Measurements from ENCODE around the gene GPR183.

GPR183 gene

DNA sequence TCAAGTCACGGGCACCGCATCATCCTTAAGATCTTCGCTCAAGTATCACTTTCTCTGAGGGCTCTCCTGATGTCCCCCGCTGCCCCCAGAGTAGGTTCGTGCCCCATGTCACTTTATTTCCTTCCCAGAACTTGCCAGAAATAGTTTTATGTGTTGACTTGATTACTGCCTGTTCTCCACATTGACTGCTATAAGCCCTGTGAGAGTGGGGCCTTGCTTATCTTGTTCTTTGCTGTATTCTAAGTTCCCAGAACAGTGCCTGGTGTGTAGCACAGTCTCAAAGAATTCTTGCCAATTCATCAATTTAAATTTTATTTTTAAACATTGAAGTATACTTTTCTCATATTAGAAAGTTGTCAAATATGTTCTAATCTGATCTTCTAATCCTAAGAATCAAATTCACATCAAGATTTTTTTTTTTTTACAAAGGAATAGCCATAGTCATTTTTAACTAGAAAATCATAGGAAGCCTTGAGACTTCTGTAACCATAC lies 32.1 kb upstream of the GPR183 start:
- no peak for DNase-seq

DNA sequence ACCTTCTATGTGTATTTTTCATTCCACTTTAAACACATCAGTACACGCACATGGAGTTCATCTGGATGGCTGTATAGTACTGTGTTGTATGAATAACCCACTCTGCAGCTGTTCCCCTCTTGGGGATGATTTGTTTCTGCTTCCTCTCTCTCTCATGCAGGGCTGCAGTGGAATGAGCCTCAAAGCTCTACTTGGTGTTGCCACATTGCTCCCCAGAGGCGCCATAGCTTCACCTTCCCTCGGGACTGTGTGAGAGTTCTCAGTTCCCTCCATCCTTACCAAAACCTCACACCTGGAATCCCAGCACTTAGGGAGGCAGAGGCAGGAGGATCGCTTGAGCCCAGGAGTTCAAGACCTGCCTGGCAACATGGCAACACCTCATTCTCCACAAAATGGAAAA lies 28.4 kb upstream of the GPR183 start:
- no peak for DNase-seq

DNA sequence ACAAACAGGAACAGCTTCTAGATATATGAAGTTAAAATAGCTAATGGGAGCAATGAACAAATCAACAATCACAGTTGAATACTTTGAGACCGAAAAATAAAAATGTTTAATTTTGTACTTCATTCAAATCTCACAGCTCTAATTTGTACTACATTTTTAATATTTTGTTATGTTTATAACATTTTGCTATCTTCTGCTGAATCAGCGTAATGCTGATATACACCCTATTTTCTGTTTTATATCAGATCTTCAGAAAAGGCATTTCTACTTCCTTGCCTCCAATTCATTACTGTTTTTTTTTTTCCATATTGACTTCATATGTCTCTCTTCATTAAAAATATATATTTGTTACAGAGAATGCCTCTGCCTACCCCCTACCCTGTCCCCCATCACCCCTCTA lies 27.9 kb upstream of the GPR183 start:
- DNase-seq: no peak

DNA sequence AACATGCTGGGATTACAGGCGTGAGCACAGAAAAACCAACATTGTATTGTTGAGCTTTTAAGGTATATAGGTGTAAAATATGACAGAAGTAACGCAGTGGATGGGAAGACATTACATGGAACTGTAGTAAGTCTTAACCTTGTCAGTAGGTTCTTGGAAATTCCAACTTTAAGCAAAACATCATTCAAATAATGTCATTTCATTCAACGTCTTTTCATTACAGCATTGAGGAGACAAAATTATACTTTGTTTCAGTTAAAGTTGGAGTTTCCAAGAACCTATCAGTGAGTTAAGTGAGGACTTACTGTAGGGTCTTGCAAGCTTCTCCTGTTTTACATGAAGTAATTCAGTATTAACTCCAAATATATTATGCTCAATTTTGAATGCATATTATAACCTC lies 27.0 kb upstream of the GPR183 start:
- no peak for DNase-seq

DNA sequence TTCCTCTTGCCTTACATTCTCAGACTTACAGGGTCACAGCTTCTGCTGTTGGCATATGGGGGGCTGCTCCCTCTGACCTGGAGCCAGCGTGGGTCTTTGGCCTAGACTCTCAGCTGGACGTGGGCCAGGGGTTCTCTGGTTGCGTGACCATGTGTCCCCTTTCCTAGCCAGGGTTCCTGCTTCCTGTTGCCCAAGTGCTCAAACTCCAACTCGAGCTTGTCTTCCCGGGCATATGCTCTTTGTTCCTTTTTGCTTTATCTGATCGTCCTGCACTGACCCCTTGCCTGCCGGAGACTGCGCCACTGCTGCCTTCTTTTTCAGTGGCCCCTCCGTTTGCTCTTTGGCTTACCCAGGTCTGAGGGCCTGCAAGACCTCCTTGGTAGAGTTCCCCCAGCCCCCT lies 25.3 kb upstream of the GPR183 start:
- DNase-seq: no peak

DNA sequence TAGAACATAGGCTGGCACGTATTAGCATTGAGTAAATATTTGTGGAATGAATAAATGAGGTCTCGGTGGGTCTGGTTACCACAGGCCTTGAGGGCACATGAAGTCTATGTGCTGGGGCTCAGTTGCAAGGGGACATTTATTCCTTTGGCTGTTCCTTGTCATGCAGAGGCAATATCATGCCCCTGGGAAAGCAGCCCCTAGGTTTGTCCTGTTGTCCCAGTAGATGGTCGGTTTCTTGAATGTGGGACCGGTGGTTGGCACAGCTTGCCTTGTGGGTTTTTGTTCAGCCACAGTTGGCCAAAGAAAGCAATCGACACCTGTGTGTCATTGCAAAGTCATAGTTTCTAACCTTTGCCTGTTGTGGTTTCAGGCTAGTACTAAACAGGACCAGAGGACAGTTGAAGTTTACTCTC lies 24.7 kb upstream of the GPR183 start:
- DNase-seq: no peak

DNA sequence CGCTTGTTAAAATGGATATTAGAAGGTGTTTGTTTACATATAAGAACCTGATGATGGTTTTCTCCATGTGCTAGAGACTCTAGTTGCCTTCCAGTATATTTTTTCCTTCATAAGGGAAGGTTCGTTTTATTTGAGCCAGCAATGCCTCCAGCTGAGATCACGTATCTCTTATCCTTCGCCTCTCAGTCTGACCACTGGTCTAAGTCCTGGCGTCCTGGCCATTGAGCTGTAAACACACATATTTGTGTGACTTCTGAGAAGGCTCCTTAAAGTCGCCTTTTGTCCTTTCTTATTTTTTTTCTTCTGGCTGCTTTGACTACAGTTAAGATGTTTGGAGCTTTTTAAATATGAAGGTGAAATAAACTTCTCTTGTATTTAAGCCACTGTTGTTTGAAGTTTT lies 23.7 kb upstream of the GPR183 start:
- DNase-seq: no peak

DNA sequence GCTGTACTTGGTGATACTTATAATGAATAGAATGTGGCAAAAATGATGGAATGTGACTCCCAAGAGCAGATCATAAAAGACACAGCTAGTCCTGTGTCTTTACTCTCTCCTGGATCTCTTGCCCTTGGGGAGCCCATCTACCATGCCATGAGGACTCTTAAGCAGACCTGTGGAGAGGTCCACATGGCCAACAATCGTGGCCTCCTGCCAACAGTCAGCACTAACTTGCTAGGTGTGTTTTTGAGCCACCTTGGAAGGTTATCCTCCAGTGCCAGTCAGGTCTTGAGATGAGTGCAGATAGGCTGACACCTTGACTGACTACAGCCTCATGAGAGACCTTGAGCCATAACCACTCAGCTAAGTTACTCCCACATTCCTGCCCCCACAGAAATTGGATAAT lies 22.3 kb upstream of the GPR183 start:
- DNase-seq: no peak

DNA sequence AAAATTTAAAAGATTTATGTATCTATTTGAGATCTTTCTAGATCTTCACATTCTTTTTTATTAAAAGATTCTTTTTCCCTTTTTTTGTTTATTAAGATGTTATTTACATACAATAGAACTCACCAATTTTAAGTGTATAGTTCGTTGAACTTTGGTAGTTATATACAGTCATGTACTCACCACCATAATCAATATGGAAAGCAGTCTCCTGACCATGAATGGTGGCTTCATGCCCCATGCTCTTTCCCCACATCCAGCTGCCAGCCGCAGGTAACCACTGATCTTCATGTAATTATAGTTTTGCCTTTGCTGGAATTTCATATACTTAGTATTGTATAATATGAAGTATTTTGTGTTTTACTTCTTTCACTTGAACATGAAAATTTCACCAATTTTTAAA lies 20.6 kb upstream of the GPR183 start:
- no peak for DNase-seq

DNA sequence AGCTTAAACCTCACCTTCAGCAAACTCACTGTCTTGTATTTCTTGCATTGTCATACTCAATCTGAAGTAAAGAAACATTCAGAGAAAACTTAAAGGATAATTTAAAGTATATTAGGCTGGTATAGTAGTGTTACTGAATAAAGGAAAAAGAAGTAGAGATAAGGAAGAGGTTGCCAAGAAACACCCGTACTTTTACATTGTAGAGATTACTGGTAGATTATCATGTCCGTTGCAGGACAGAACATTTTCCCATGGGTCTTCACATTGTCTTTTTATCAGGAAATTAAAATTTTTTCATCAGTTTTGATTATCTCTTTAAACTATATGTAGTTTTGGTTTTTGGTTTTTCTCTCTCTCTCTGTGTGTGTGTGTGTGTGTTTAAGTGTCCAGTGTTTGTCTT lies 19.9 kb upstream of the GPR183 start:
- no peak for DNase-seq

DNA sequence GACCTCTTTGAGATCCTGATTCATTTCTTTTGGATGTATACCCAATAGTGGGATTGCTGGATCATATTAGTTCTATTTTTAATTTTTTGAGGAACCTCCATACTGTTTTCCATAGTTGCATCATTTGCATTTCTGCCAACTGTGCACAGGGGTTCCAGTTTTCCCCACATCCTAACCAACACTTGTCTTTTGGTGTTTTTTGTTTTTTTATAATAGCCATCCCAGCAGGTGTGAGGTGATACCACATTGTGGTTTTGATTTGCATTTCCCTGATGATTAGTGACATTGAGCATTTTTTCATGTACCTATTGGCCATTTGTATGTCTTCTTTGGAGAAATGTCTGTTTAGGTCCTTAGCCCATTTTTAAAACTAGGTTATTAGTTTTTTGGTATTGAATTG lies 18.8 kb upstream of the GPR183 start:
- DNase-seq: no peak

DNA sequence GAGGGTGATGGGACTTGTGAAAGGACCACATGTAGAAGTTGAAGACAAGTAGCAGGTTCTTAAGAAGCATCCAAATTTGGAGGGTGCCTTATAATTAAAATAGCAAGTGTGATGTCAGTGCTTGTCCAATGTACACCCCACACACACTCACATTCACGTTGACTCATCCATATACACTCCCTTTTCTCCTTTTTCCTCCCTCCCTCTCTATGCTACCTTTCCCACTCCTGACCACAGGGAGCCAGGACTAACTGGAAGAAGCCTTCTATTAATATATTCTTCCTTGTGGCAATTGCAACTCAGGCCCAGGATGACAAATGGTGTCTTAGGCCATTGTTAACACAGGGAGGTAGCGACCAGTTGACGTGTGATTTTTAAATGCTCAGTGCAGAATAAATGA lies 16.3 kb upstream of the GPR183 start:
- no peak for DNase-seq

DNA sequence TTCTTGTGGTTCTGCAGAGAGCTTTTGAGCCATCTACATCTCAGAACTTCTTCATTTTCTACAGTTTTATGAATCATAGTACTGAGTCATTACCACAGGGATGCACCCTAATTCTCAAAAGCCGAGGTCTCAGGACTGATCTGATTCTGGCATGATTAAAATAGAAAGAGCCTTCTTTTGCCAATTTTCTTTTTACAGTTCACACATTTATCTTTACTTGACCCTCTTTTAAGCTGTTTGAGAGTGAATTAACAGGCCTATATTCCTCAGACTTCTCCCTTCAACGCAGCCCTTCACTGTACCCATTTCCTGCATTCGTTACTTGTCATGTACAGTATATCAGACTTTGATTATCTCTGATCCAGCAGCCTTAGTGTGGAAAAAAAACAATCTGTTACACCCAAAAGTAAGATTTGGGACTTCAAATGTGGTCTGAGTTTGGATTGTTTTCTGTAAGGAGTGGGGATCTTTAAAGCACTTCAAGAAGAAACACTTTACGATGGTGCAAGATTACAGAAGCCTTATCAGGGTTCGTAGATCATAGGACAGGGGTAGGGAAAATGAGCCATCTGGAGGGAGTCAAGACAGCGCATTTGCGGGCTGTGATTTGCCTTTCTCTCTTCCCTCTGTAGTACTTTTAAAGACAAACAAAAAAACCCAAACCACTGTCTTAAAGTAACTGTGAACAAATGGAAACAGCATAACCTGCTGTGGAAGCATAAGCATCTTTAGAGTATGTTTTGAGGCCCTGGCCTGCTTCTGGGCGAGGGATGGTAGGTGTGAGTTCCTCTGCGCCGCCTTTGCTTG lies 15.3 kb upstream of the GPR183 start:
- DNase-seq: no peak

DNA sequence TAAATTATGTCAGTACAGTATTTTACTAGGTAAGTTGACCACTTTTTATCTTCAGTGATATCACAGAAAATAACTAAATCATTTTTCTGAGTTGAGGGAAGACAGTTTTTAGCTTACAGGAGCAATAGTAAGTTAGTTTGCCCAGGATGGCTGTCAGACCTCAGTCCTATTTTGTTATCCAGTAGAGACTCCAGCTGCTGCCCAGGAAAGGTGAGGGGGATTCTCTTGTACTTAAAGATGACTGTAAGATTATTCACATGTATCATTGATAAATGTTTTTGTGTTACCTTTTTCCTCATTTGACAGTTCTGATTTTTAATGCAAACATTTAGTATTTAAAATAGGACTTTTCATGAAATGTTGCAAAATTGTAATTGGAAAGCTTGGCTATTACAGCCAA lies 14.5 kb upstream of the GPR183 start:
- DNase-seq: no peak

DNA sequence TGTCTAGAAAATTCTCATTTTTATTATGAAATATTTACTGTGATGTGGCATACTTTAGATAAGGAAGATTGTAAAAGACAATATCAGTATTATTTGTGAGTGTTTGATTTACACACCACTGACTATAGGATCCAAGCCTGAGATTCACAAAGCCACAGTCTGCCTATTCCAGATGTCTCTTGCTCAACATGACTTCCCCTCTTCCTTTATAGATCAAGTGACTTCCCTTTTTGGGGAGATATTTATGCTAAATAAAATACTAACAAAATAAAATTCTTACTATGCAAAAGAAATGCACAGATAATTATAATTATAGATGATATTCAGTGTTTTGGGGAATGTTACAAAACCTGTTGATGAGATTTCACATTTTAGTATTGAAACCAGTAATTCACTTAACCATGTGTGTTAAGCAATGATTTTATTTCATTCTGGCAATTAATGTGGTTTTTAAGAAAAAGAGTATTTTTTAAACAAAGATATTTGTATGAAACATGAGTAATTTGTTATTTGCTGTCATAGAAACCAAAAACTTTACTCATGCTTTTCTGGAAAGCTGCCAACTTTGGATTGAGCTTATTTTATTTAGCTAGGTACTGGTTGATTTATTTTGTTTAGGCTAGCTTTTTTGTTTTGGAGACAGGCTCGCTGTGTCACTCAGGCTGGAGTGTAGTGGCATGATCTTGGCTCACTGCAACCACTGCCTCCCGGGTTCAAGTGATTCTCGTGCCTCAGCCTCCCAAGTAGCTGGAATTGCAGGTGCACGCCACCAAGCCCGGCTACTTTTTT lies 13.7 kb upstream of the GPR183 start:
- no peak for DNase-seq

DNA sequence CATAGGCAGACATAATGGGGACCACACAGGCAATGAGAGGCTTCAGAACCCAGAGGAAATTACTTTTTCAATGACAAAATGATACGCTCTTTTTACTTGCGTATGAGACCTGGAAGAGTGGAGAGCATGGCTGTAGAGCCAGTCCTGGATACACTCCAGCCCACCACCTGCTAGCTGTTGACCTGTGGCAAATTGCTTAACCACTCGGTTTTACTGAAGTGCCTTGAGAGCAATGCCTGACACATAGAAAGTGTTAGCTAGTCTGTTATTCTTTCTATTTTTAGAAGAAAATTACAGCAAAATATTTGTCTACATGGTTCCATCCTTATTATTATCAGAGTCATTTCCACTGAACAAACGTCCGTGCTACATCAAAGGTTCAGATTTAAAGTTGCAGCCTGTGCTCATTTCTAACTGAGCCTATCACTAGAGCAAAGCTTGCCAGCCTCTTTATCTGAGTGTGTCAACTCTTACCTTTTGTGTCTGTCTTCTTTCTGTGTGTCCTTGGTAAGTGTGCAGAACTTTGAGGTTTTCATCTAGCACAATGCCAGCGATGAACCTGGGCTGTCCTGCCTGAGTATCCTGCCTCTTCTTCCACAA lies 9.6 kb upstream of the GPR183 start:
- DNase-seq: no peak

DNA sequence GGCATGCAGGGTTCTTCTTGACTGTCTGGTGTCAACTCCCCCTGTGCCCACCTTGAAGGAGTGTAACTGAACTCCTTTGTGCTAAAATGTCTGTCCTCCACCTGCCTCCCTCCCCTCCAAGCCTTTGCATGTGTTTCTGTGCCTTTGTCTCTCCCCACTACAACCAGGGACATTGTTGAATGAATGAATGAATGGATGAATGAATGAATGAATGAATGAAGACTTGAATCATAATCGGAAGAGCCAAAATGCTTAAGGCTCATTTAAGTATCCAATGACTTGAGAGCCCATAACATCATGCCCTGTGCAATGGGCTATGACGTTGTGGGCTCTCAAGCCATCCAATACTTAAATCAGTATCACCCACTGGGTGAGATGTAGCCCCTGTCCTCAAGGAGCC lies 9.0 kb upstream of the GPR183 start:
- DNase-seq: no peak

DNA sequence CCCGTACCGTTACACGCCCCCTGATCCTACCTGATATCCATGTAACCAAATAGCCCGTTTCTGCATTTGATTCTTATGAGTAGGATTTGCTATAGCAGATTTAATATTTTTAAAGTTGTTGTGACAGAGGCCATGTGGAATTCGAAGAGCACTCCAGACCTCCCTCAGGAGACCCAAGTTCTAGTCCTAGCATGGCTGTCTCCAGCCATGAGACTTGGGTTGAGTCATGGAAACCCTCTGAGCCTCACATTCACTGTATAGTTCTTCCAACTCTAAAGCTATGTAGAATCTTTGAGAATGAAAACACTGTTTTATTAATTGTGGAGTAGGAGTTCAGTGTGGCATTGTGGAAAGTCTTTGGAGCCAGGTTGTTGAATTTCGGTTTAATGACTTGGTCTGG lies 8.0 kb upstream of the GPR183 start:
- DNase-seq: no peak

DNA sequence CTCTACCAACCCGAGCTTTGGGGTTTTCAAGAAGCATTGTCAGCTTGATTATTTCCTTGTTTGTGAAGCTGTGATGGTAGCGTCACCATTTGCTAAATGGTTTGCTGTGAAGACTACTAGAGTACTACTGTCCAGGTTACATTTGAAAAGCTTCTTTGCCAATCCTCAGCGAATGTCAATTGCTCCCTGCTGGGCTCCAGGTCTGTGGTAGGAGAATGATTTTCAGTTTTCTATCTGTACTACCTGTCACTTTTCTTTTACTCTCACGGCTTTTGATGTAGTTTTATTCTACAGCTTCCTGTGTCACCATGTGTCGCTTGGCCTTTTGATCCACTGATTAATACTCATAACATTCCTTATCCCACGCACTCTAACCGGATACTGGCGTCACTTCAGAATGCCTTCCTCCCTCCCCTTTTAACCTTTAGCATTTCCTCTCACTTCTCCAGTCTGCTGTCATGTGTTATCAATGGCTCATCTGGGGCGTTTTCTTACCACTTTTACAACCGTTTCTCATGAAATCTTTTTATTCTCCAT lies 7.5 kb upstream of the GPR183 start:
- DNase-seq: peak; percentile 63

DNA sequence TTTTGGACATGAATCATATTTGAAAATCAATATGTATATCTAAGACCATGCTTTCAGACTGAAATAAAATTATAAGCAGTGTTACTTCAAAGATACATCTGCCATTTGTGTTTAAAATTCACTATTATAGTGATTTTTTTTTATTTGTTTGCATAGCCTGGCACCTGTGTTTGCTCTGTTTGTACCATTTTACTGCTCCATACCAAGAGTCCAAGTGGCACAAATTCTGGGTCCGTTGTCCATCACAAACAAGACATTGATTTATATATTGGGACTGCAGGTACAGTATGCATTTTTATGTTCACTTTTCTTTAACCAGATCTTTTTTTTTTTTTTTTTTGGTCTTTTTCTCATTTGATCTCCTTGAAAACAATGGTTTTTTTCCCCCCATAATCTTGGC lies 6.7 kb upstream of the GPR183 start:
- no peak for DNase-seq

DNA sequence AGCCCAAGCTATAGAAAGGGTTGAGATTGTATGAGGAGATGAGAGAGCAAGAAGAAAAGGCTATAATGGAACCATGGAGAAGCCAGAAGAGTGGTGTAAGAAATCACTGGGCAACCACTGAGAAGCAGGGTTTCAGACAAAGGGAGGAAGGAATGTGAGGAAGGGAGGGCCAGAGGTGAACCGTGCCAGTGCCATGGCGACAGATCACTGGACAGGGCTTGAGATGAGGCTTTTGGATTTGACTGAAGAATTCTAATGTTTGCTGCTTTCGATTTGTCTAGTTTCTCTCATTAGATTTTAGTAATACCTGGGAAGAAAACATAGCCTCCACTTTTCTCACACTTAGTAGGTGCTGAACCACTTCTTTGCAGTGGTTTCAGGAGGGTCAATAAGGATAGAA lies 6.3 kb upstream of the GPR183 start:
- no peak for DNase-seq

DNA sequence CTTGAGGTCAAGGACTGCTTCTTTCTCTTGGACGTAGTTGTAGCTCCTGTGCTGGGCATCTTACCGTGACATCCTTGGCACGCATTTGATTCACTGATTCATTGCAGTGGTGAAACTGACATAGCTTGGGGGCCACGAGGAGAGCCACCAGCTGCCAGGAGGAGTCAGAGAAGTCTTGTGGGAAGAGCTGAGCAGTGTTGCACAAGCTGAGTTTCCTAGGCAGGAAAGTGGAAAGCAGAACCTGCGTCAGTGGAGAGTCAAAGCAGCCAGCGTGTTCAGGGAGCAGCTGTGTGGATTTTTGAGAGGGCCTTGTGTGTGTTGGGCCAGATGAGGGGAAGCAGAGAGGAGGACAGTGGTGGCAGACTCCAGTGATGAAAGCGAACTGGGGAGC lies 5.3 kb upstream of the GPR183 start:
- no peak for DNase-seq

DNA sequence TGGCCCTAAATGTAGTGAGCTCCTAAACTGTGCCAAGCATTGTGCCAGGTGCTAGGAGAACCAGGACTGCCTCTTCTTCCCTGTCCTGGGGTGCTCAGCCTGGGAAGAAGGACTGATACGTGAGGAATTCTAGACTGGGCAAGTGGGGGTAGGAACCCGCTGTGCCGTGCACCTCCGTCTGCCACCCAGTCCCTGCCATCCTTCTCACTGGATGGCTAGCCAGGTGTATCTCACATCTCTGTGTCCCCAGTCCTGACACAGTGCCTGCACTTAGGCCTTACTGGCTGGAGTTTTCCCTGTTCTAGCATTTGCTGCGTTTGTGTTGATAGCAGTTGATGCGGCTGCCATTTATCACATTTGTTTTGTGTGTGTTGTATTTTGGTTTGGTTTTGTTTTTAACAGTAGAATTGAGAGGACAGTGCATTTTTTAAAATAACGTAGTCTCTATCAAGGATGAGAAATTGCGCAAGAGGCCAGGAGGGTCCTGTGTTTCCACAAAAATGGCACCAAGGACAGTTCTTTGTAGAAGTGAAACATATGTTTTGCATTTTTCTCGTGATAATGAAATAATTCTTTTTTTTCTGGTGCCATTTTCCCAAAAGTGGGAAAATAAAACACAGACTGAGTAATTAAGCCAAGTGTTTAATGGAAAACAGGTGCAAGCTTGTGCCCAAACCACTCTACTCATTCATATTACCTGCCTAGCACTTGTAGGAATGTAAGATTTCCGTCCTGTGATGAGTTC lies 4.7 kb upstream of the GPR183 start:
- no peak for DNase-seq
